Hematopoietic multipotent progenitor cell treated with erythropoietin and hydrocortisone succinate and interleukin-3 and kit ligand, for 4 days (in vitro differentiated cells): ENCODE measurements around the gene CDH1.

Experiments
- DNase-seq: peaks from one replicate; pipeline ENCODE4 v3.0.0-alpha.2; 2015

CDH1 gene

GRCh38 chr16:68859828-68860227, 122.7 kb downstream of the CDH1 start:
- no peak for DNase-seq

DNA sequence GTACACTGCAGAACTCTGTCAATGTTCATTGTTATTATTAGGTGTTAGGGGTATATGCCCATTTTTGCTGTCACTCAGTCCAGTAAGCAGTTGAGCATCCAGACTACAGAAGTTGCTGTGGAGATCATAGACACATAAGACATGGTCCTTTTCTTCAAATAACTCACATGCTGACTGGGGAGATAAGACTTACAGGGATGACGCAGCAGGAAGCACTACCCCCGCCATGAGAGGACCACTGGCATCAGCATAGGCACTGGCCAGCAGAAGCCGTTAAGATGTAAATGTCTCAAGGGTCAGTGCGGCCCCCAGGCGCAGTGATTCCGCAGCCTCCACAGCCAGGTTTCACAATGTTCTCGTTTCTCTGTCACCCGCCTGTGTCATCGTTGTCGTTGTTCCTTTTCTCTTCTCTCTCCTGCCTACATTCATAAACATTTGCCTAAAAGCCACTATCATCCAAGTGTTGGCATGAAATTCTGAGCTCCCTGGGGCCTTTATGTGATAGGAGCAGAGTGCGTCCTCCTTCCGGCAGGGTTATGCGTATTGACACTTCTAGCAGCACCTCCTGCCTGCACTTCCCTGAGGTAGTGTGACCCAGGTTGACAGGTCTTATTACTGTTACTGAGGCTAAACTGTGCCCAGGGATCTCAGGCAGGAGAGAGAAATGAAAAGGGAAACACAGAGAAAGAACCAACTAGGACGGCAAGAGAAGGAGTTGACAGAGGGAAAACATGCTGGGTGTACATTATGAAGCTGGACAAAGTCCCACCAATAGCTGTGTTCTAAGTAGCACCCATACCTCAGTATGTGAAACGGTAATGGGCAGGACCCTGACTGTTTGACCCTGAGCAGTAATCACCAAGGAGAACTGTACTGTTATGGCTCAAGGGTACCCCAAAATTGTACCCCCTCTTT, 124.1 kb downstream of the CDH1 start:
- peak; percentile 35 for DNase-seq

DNA sequence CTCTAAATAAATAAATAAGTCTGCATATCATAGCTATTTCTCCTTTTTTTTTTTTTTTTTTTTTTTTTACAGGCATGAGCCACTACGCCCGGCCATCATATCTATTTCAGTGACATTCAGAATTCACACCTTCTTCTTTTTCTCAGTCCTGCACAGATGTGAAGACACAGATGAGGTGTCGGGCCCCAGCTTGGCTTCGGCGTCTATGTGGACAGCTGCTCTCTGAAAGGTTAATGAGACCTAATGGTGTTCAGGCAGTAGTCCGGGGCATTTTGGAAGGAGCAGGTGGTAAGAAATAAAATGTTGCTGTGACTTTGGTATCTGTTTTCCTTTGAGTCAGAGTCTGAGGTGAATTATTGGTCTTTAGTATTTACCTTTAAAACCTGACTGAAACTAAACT, 129.8 kb downstream of the CDH1 start:
- DNase-seq, result no peak

DNA sequence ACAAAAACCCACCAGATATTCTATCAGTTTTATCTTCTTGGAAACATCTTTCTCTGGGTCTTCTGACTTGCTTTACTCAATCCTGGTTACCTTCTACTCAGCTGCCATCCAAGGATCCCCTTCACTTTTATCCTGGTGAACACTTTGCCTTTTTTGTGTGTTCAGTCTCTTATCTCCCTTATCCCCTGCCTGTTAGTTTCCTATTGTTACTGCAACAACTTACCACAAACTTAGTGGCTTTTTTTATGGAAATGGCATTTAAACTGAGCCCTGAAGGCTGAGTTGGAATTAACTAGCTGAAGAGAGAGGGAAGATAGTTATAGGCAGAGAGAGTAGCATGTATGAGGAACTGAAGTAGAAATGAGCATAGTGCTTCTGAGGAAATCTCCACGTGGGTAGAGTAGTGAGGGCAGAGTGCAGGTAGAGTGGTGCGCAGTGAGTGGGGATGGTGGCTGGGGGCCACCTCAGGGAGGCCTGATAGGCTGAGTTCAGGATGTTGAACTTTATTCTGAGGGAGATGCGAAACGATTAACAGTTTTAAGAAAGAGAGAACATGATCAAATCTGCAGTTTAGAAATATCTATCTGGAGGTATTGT, 132.5 kb downstream of the CDH1 start:
- peak; percentile 60 for DNase-seq

DNA sequence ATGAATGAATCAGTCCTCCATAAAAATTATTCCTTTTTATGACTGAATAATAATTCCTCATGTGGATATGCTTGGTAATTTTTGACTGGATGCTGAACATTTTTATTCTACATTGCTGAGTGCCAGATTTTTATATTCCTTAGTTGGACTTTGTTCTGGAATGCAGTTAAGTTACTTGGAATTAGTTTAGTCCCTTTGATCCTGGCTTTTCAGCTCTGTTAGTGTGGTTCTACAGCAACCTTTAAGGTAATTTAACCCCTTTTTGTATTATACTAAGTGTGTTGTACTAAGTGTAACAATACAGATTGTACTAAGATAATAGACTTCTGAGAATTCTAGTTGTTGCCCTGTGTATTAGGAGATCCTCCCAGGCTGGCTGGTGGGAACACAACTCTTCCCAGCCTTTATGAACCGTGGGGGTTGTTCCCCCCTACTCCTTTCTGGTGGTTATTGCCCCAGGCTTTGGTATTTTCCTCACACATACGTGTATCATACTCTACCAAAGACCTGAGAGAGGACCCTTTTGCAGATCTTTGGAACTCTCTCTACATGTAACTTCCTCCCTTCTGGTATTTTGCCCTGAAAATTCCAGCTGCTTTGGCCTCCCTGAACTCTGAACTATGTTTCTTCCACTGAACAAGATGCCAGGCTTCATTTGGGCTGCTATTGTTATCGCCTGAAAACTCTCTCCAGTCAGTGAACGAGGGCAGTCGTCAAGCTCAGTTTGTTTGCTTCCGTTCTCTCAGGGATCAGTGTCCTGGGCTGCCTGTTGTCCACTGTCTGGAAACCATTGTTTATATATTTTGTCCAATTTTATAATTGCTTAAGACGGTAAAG, 136.8 kb downstream of the CDH1 start:
- DNase-seq, result no peak

GRCh38 chr16:68875871-68876270, 138.8 kb downstream of the CDH1 start:
- DNase-seq, result no peak

GRCh38 chr16:68883685-68884084, 146.6 kb downstream of the CDH1 start:
- DNase-seq, result no peak

DNA sequence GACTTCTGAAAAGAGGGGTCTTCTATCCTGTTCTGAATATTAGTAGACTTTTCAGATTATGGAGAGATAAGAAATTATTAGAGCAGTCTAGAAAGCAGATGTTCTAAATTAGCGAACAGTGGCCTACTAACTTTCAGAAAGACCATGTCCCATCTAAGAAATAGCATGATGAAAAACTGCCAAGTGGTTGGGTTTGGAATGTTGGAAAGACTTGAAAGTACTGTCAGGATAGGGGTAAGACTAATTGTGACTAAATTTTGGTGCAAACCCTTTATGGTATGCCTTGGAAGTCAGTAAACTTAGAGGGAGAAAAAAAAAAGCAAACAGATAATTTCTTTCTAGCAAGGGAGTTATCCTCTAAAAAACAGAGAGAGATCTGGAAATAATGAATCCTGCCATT, 147.3 kb downstream of the CDH1 start:
- no peak for DNase-seq
